Endodermal cell (in vitro differentiated cells): ENCODE data around the gene SYT17. TPM values are rescaled to one million over a fixed set of nuclear protein-coding genes. Genes with fewer than 3 reads are reported as not detected.

ENCODE experiments used
- DNase-seq: peaks from one replicate; pipeline ENCODE4 v3.0.0-alpha.2; 2017
- H3K27ac ChIP-seq: 2 replicates; pipeline ENCODE4 v1.5.1; 2013; ENCODE audit warnings: mild to moderate bottlenecking, low read depth, low read length, moderate library complexity
- H3K27me3 ChIP-seq: 2 replicates; pipeline ENCODE4 v1.6.1; 2013; ENCODE audit warnings: mild to moderate bottlenecking, low read length, moderate library complexity; ENCODE audit not compliant: insufficient read depth, control insufficient read depth, poor library complexity, severe bottlenecking
- H3K36me3 ChIP-seq: 2 replicates; pipeline ENCODE4 v1.7.0; 2013; ENCODE audit warnings: mild to moderate bottlenecking, low read length, moderate library complexity; ENCODE audit not compliant: control insufficient read depth, insufficient read depth
- H3K4me1 ChIP-seq: one replicate; pipeline ENCODE4 v1.7.0; 2013; ENCODE audit warnings: low read length; ENCODE audit not compliant: control insufficient read depth, insufficient read depth
- H3K4me3 ChIP-seq: 2 replicates; pipeline ENCODE4 v1.5.1; 2013; ENCODE audit warnings: mild to moderate bottlenecking, low read length, moderate library complexity
- H3K9ac ChIP-seq: 2 replicates; pipeline ENCODE4 v1.6.1; 2013; ENCODE audit warnings: mild to moderate bottlenecking, low read length, moderate library complexity; ENCODE audit not compliant: poor library complexity, severe bottlenecking; ENCODE audit errors: extremely low read depth
- H3K9me3 ChIP-seq: 2 replicates; pipeline ENCODE4 v1.6.1; 2013; ENCODE audit warnings: mild to moderate bottlenecking, low read length, moderate library complexity; ENCODE audit not compliant: control insufficient read depth
- H3K27ac Mint-ChIP-seq: 2 replicates; pipeline ENCODE4 v1.8.0; 2020; ENCODE audit warnings: mixed read lengths
- H3K27me3 Mint-ChIP-seq: 2 replicates; pipeline ENCODE4 v1.8.0; 2021; ENCODE audit warnings: mild to moderate bottlenecking, mixed read lengths; ENCODE audit not compliant: insufficient read depth
- H3K36me3 Mint-ChIP-seq: 2 replicates; pipeline ENCODE4 v1.8.0; 2020; ENCODE audit warnings: low read depth, mixed read lengths
- H3K4me1 Mint-ChIP-seq: 2 replicates; pipeline ENCODE4 v1.8.0; 2020; ENCODE audit warnings: mixed read lengths
- H3K4me3 Mint-ChIP-seq: 2 replicates; pipeline ENCODE4 v1.8.0; 2020; ENCODE audit warnings: mild to moderate bottlenecking, moderate library complexity, mixed read lengths
- H3K9me3 Mint-ChIP-seq: 2 replicates; pipeline ENCODE4 v1.8.0; 2020; ENCODE audit warnings: mild to moderate bottlenecking, mixed read lengths
- WGBS, 2 experiments: methylation state at CpG; one replicate each; pipeline versions ENCODE4 v1.1.5 to v1.1.7; 2013; ENCODE audit warnings: missing lambda C conversion rate in 2 of 2, mixed read lengths in 1 of 2; ENCODE audit not compliant: insufficient coverage in 1 of 2, insufficient read length in 1 of 2; 5-methylcytosine and 5-hydroxymethylcytosine counted together
- total RNA-seq, 2 donors: library from RNA; stranded (reverse); fragmentation: NEBNext Ultra II Directional in 1 of 2; extraction: Animal tissue kit (Norgen Biotek cat#: 25700) in 1 of 2; gene quantifications; 2 replicates in 1 of 2; 3 replicates in 1 of 2; pipeline ENCODE4 v1.2.1, GENCODE V29; 2021
- TF ChIP-seq, protein P1 (sequence below): fragments of 200-600 bp; sonication (generic); conservative IDR thresholded peaks from 2 replicates; pipeline ENCODE4 v1.5.0; 2021; ENCODE audit warnings: antibody characterized with exemption, mild to moderate bottlenecking

The SYT17 gene
- total RNA-seq, 2 donors from 2014 or later, result 11.2 to 11.5 TPM

DNA sequence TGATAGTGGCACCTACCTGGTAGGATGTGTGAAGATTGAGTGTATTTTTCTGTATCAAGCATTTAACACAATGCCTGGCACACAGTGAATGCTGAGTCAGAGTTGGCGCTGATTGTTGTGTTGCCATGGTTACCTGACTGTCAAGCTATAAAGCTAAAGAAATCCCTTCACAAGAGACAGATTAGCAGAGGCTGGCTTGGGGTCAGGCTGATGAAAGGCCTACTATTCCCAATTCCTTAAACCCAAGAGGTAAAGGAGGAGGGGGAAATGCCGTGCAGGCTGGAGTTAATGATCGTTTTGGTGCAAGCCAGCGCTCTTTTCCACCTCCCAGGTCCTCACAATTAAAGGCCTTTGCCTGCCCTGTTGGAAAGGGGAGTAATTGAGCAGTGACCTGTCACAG lies 123.4 kb downstream of the SYT17 start:
- peak overlapping the region; percentile 89 for H3K27ac Mint-ChIP-seq
- no peak overlapping the region for H3K4me3 ChIP-seq
- H3K27ac ChIP-seq, result peak overlapping the region; percentile 47
- peaks cover 3% of the 10 kb centered on the region for H3K27me3 Mint-ChIP-seq
- TF ChIP-seq, protein P1, sequence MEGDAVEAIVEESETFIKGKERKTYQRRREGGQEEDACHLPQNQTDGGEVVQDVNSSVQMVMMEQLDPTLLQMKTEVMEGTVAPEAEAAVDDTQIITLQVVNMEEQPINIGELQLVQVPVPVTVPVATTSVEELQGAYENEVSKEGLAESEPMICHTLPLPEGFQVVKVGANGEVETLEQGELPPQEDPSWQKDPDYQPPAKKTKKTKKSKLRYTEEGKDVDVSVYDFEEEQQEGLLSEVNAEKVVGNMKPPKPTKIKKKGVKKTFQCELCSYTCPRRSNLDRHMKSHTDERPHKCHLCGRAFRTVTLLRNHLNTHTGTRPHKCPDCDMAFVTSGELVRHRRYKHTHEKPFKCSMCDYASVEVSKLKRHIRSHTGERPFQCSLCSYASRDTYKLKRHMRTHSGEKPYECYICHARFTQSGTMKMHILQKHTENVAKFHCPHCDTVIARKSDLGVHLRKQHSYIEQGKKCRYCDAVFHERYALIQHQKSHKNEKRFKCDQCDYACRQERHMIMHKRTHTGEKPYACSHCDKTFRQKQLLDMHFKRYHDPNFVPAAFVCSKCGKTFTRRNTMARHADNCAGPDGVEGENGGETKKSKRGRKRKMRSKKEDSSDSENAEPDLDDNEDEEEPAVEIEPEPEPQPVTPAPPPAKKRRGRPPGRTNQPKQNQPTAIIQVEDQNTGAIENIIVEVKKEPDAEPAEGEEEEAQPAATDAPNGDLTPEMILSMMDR, result no peak
- peaks cover 65% of the 10 kb centered on the region for H3K4me1 Mint-ChIP-seq
- H3K9ac ChIP-seq, result peak overlapping the region; percentile 47
- no peaks in the 10 kb centered on the region for H3K36me3 Mint-ChIP-seq
- H3K9me3 ChIP-seq, result peaks cover 10% of the 10 kb centered on the region
- no peaks in the 10 kb centered on the region for H3K27me3 ChIP-seq
- no peaks in the 10 kb centered on the region for H3K36me3 ChIP-seq
- WGBS, 2 experiments, result 77 to 78% methylated on average over 1 to 2 of the region's 4 CpGs
- peaks cover 1% of the 10 kb centered on the region for H3K9me3 Mint-ChIP-seq
- H3K4me3 Mint-ChIP-seq, result no peak overlapping the region
- H3K4me1 ChIP-seq, result peaks cover 33% of the 10 kb centered on the region
- DNase-seq, result peak; percentile 83

DNA sequence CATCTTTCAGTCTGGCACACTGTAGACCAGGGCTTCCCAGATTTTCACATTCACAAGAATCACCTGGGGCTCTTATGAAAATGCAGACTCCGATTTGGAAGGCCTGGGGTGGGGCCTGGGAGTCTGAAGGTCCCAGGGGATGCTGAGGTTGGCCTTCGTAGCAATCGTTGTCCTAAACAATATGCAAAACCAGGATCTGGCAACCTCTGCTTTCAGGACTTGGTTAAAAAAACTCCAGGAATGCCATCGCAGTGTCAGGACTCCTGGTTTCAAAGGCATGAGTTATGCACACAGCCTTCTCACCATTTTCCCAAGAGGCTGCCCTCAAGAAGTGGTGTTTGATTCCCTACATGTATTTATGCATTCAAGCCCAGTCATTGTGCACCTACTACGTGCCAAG lies 124.1 kb downstream of the SYT17 start:
- no peak overlapping the region for H3K4me3 Mint-ChIP-seq
- H3K36me3 Mint-ChIP-seq, result no peaks in the 10 kb centered on the region
- H3K27me3 Mint-ChIP-seq, result peaks cover 3% of the 10 kb centered on the region
- Histone ChIP-seq H3K36me3 (no peaks in the 10 kb centered on the region), H3K27ac (no peak overlapping the region), H3K9me3 (peaks cover 4% of the 10 kb centered on the region), H3K9ac (peak overlapping the region; percentile 47), H3K27me3 (no peaks in the 10 kb centered on the region), H3K4me1 (peaks cover 38% of the 10 kb centered on the region), H3K4me3 (no peak overlapping the region)
- no peaks in the 10 kb centered on the region for H3K9me3 Mint-ChIP-seq
- no peak overlapping the region for H3K27ac Mint-ChIP-seq
- TF ChIP-seq, protein P1, result no peak
- no peak for DNase-seq
- H3K4me1 Mint-ChIP-seq, result peaks cover 62% of the 10 kb centered on the region
- 78 to 85% methylated on average over 4 to 5 of the region's 5 CpGs for whole genome bisulfite sequencing, 2 experiments

DNA sequence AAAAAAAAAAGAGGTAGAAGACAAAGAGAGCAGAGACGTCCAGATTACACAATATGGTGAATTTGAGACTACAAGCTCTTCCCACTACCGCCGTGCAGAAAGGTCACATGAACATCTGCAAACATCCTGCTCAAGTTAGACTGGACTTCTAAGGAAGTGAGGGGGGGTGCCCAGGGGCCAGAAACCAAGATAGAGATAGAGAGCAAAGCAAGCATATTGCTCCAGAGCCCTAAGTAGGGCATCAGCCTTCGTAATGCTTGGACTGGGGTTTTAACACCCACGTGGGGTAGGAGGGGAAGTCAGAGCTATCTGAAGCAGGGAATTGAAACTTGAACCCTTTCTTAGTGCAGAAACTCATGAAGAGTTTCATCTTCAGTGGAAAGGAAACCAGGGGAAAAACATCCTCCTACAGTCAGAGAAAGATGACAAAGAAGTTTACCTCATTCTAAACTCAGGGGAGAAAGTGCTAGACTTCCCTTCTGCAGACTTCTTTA lies 126.2 kb downstream of the SYT17 start:
- H3K27ac Mint-ChIP-seq, result no peak overlapping the region
- Histone ChIP-seq H3K27me3 (no peaks in the 10 kb centered on the region), H3K4me3 (no peak overlapping the region), H3K36me3 (no peaks in the 10 kb centered on the region), H3K27ac (no peak overlapping the region), H3K4me1 (peaks cover 25% of the 10 kb centered on the region), H3K9me3 (no peaks in the 10 kb centered on the region), H3K9ac (no peak overlapping the region)
- no peaks in the 10 kb centered on the region for H3K36me3 Mint-ChIP-seq
- TF ChIP-seq, protein P1, result no peak
- peaks cover 45% of the 10 kb centered on the region for H3K4me1 Mint-ChIP-seq
- H3K4me3 Mint-ChIP-seq, result no peak overlapping the region
- WGBS, 2 experiments, result 79 to 96% methylated on average over 4 to 5 of the region's 5 CpGs
- peaks cover 3% of the 10 kb centered on the region for H3K27me3 Mint-ChIP-seq
- no peaks in the 10 kb centered on the region for H3K9me3 Mint-ChIP-seq
- DNase-seq, result no peak
